Panc1 (cell line): ENCODE results near the gene PHIP. TPM values are rescaled to one million over a fixed set of nuclear protein-coding genes. Genes with fewer than 3 reads are reported as not detected.

ENCODE experiments used
- ATAC-seq: fragments of 200-7000 bp; cut with Tn5 transposase; 2 replicates; pipeline ENCODE4 v1.9.1; 2020; ENCODE audit warnings: mild to moderate bottlenecking, moderate library complexity
- BruUV-seq: library from RNA; stranded (reverse); fragments of 400-500 nt; replicated peaks from 2 replicates; lab custom pipeline; 2021; lab: Mats Ljungman, UMichigan
- CTCF ChIA-PET: fragments of 300-600 bp; sonication (Branson Sonifier 250); formaldehyde crosslinking; loops from one replicate; lab custom pipeline; 2022; ENCODE audit warnings: antibody characterized with exemption; lab: Charles Lee
- POLR2A ChIA-PET: fragments of 300-600 bp; sonication (Branson Sonifier 250); formaldehyde crosslinking; loops from one replicate; lab custom pipeline; 2022; ENCODE audit warnings: antibody characterized with exemption; lab: Charles Lee
- DNase-seq: peaks from one replicate; pipeline ENCODE4 v3.0.0-alpha.2; 2010; ENCODE audit warnings: low read depth, low spot score
- H3K27ac ChIP-seq: 2 replicates; pipeline ENCODE4 v1.5.1; 2011; ENCODE audit warnings: mild to moderate bottlenecking, low read length, inconsistent platforms
- H3K27me3 ChIP-seq: fragments of 200-500 bp; sonication (Bioruptor generic); 2 replicates; pipeline ENCODE4 v1.6.0; 2014; ENCODE audit warnings: low read length, inconsistent platforms; ENCODE audit not compliant: control insufficient read depth, insufficient read depth
- H3K36me3 ChIP-seq: fragments of 200-500 bp; sonication (Bioruptor generic); 2 replicates; pipeline ENCODE4 v1.5.1; 2014; ENCODE audit warnings: inconsistent platforms, mild to moderate bottlenecking, low read length, moderate library complexity; ENCODE audit not compliant: control insufficient read depth, insufficient read depth
- H3K4me1 ChIP-seq: 2 replicates; pipeline ENCODE4 v1.5.1; 2011; ENCODE audit warnings: inconsistent platforms, mild to moderate bottlenecking, low read length, moderate library complexity; ENCODE audit not compliant: control insufficient read depth, insufficient read depth
- H3K4me3 ChIP-seq, 2 experiments: 2 replicates each; pipeline ENCODE4 v1.5.1; 2011 to 2012; ENCODE audit warnings: low read depth in 2 of 2, low read length in 2 of 2, mild to moderate bottlenecking in 2 of 2, inconsistent platforms in 1 of 2, moderate library complexity in 1 of 2
- H3K9me3 ChIP-seq: fragments of 200-500 bp; sonication (Bioruptor generic); 2 replicates; pipeline ENCODE4 v1.5.1; 2014; ENCODE audit warnings: low read depth, mild to moderate bottlenecking, inconsistent platforms, low read length, moderate library complexity; ENCODE audit not compliant: control insufficient read depth, insufficient read depth
- POLR2AphosphoS5 ChIP-seq: IDR thresholded peaks from 2 replicates; pipeline ENCODE4 v1.6.1; 2012; ENCODE audit warnings: mild to moderate bottlenecking, low read depth, low read length, moderate library complexity
- REST ChIP-seq, 2 experiments: IDR thresholded peaks; 2 replicates each; pipeline ENCODE4 v1.6.1; 2011 to 2012; ENCODE audit warnings: low read depth in 2 of 2, control low read depth in 1 of 2, low read length in 1 of 2, mild to moderate bottlenecking in 1 of 2, moderate library complexity in 1 of 2; ENCODE audit not compliant: insufficient read depth in 1 of 2
- SIN3A ChIP-seq: IDR thresholded peaks from 2 replicates; pipeline ENCODE4 v1.6.1; 2012; ENCODE audit warnings: low read depth, mild to moderate bottlenecking, low read length, moderate library complexity, borderline replicate concordance; ENCODE audit not compliant: insufficient read depth
- TCF7L2 ChIP-seq: IDR thresholded peaks from 2 replicates; pipeline ENCODE4 v1.6.1; 2011; ENCODE audit warnings: mild to moderate bottlenecking, low read depth, low read length, inconsistent platforms
- in situ Hi-C: cut with HindIII; loops from 2 replicates; pipeline ENCODE4 v1.10.0; 2016; ENCODE audit warnings: low sequenced_read_pairs, low pct_unique_long_range_greater_than_20kb
- intact Hi-C: fragments of 100-400 bp; cut with micrococcal nuclease; formaldehyde crosslinking; loops from one replicate; pipeline ENCODE4 v1.10.0; 2022; ENCODE audit not compliant: unreplicated experiment
- total RNA-seq: library from RNA; stranded (reverse); gene quantifications from one replicate; pipeline ENCODE4 v1.2.1, GENCODE V29; 2021; ENCODE audit not compliant: unreplicated experiment
- TF ChIP-seq, protein P1 (sequence below): fragments of 450-650 bp; IDR thresholded peaks from 2 replicates; pipeline ENCODE4 v1.5.1; 2017; ENCODE audit warnings: mild to moderate bottlenecking

PHIP gene
- total RNA-seq, 1 experiment from 2014 or later, result 28.0 TPM

- H3K27ac ChIP-seq, result peak overlapping the region; percentile 98; the same call in 1 of the 2 replicates
- H3K27me3 ChIP-seq, result no peaks in the 10 kb centered on the region
- ChIA-PET POLR2A (interaction anchor here (0.6 to 1.6 kb wide), 3 partner anchors 211 to 595 kb away, joined by 4 to 8 read pairs (median 6); partner anchors contain the start of gene IRAK1BP1), CTCF (no interaction called here)
- peak overlapping the region; percentile 84 to 87 for H3K4me3 ChIP-seq
- peaks cover 29% of the 10 kb centered on the region for H3K4me1 ChIP-seq
- no peaks in the 10 kb centered on the region for H3K9me3 ChIP-seq
- TF ChIP-seq SIN3A (no peak), POLR2AphosphoS5 (no peak), TCF7L2 (no peak), REST (IDR thresholded peaks at IDR 0.05; ENCODE audit: insufficient read depth in 1 of 2, low read depth in 2 of 2, low read length in 1 of 2) (no peak)
- TF ChIP-seq, protein P1, sequence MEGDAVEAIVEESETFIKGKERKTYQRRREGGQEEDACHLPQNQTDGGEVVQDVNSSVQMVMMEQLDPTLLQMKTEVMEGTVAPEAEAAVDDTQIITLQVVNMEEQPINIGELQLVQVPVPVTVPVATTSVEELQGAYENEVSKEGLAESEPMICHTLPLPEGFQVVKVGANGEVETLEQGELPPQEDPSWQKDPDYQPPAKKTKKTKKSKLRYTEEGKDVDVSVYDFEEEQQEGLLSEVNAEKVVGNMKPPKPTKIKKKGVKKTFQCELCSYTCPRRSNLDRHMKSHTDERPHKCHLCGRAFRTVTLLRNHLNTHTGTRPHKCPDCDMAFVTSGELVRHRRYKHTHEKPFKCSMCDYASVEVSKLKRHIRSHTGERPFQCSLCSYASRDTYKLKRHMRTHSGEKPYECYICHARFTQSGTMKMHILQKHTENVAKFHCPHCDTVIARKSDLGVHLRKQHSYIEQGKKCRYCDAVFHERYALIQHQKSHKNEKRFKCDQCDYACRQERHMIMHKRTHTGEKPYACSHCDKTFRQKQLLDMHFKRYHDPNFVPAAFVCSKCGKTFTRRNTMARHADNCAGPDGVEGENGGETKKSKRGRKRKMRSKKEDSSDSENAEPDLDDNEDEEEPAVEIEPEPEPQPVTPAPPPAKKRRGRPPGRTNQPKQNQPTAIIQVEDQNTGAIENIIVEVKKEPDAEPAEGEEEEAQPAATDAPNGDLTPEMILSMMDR, result no peak
- intact Hi-C loops (loop anchor here (5.0 kb wide), 1 partner anchor 155 kb away; the partner anchor contains the start of gene HMGN3), in situ Hi-C loops (no loop called here)
- H3K36me3 ChIP-seq, result peaks cover 2% of the 10 kb centered on the region; the same call in 1 of the 2 replicates
- BruUV-seq, result no TSS peak
- ATAC-seq, result peak; percentile 69
- no peak for DNase-seq
Observed at GRCh38 chr6:79077715-79078074, 359 bp downstream of the PHIP start.

DNA sequence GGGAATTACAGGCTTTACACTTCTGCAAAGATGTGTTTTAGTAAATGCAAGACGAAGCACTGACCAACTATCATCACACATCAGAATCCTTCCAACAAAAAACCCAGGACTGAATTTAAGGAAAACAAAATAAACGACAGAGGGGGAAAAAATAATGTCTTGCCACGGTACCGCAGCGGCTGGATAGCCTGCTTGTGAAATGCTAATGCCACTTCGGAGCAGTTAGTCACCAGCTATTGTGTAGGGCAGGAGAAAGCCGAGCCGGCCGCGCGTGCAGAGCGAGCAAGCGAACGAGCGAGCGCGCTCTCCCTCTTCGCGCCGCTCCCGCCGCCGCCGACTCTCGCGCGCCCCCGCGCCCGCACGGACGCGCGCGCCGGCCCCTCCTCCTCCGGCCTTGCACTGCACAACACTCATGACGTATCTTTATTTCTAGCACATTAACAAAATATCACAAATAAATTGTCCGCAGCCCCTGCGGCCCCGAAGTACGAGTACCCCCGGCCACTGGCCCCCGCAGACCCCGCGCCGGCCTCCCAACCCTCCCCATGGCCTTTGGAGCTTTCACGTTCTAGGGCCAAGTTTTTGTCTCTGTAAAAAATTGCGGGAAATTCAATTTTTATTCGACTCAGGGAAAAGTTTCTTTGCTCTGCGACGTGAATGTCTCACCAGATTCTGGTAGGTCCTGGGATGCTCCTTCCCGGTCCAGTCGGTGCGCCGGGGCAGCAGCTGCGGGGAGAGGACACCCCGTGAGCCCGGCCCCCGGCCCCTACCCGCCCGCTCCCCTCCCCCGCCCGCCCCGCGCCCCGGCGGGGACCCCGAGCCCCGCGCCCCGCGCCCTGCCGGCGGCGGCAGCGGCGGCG is 1.0 kb downstream of the PHIP start:
- Histone ChIP-seq H3K4me1 (peaks cover 29% of the 10 kb centered on the region), H3K27ac (peak overlapping the region; percentile 93), H3K4me3 (peak overlapping the region; percentile 73 to 87), H3K27me3 (no peaks in the 10 kb centered on the region), H3K36me3 (peaks cover 2% of the 10 kb centered on the region; the same call in 1 of the 2 replicates), H3K9me3 (no peaks in the 10 kb centered on the region)
- ChIA-PET POLR2A (interaction anchor here (0.6 to 1.6 kb wide), 2 partner anchors 466 to 596 kb away, joined by 6 to 8 read pairs; no protein-coding TSS in a partner anchor), CTCF (interaction anchor here (0.6 to 0.9 kb wide), 2 partner anchors 27 to 705 kb away, joined by 5 to 10 read pairs; no protein-coding TSS in a partner anchor)
- BruUV-seq, result no TSS peak
- TF ChIP-seq REST (IDR thresholded peaks at IDR 0.05; ENCODE audit: insufficient read depth in 1 of 2, low read depth in 2 of 2, low read length in 1 of 2) (no peak), POLR2AphosphoS5 (0 out of 2 replicates have a peak, but pooled peaks have one; percentile 32)
- in situ Hi-C loops (no loop called here), intact Hi-C loops (loop anchor here (5.0 kb wide), 1 partner anchor 155 kb away; the partner anchor contains the start of gene HMGN3)
- ATAC-seq (peak; percentile 83), DNase-seq (peak; percentile 64)
